22Rv1 (cell line): ENCODE results near the gene IKZF3.

Source experiments
- H3K27ac ChIP-seq: fragments of 450-650 bp; 2 replicates; pipeline ENCODE4 v1.5.1; 2017
- ZFX ChIP-seq: fragments of 450-650 bp; IDR thresholded peaks from 2 replicates; pipeline ENCODE4 v1.6.1; 2017; ENCODE audit warnings: antibody characterized with exemption, borderline replicate concordance
- TF ChIP-seq, protein P1 (sequence below): fragments of 450-650 bp; IDR thresholded peaks from 2 replicates; pipeline ENCODE4 v1.5.1; 2017; ENCODE audit warnings: mild to moderate bottlenecking

IKZF3 gene

DNA sequence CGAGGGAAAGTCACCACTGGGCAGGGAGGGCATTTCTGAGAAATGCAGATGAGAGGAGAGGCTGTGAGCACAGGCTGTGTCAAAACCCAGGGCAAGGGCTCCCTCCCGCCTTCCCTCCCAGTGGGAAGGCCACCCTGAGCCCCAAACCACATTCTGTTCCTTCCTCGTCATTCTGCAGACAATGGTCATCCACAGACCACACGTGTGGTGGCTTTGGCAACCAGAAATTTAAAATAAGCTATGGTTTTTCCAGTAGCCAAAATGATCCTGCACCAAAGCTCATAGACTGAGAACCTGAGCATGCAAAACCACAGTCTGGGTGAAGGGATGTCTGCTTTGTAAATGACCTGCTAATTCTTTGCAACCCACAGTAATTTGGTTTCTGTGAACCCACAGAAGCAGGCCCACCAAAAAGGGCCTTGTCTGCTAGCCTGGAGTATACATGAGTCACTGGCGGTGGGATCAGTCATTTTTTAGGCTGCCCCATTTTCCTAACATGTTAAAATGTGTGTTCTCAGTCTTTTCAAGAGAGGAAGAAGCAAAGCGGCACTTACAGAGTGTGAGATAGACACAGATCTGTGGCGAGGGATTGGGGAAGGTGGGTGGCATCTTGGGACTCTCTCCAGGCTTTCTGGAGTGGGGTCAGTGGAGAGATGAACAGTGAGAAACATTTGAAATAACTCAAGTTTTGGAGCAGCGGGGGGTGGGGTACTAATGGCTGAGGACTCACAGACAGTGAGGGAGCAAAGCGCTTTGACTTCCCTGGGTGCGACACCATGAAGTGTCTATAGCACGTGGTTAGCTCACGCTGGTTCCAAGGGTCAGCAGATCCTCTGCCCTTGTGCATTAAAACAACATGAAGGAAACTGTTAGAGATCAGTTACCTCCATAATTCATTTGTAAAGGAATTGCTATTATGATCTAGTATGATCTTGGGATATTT, 105.9 kb downstream of the IKZF3 start:
- no peak overlapping the region for H3K27ac ChIP-seq
- no peak for TF ChIP-seq ZFX
- TF ChIP-seq, protein P1, sequence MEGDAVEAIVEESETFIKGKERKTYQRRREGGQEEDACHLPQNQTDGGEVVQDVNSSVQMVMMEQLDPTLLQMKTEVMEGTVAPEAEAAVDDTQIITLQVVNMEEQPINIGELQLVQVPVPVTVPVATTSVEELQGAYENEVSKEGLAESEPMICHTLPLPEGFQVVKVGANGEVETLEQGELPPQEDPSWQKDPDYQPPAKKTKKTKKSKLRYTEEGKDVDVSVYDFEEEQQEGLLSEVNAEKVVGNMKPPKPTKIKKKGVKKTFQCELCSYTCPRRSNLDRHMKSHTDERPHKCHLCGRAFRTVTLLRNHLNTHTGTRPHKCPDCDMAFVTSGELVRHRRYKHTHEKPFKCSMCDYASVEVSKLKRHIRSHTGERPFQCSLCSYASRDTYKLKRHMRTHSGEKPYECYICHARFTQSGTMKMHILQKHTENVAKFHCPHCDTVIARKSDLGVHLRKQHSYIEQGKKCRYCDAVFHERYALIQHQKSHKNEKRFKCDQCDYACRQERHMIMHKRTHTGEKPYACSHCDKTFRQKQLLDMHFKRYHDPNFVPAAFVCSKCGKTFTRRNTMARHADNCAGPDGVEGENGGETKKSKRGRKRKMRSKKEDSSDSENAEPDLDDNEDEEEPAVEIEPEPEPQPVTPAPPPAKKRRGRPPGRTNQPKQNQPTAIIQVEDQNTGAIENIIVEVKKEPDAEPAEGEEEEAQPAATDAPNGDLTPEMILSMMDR: no peak

DNA sequence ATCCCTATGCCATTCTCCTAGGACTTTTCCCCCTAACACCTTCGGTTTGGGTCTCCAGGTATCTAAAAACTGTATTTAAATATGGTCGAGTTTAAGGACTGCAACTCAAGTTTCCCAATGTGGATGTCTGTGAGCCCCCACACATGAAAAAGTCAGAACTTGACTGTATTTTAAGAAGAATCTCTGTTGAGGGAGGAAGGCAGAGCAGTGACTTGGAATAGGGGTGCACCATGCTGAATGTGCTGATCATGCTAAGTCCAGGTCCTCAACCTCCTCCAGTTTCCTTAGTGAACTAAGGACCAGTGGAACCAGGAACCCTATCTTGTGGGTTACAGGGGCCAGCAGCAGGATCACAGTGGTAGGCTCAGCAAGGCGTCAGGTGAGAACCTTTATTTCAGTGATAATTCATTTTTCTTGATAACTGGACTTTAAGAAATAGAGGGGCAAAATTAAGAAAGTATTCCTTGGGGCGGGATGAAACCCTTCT, 106.9 kb downstream of the IKZF3 start:
- no peak overlapping the region for H3K27ac ChIP-seq
- TF ChIP-seq ZFX: no peak
- TF ChIP-seq, protein P1: no peak

DNA sequence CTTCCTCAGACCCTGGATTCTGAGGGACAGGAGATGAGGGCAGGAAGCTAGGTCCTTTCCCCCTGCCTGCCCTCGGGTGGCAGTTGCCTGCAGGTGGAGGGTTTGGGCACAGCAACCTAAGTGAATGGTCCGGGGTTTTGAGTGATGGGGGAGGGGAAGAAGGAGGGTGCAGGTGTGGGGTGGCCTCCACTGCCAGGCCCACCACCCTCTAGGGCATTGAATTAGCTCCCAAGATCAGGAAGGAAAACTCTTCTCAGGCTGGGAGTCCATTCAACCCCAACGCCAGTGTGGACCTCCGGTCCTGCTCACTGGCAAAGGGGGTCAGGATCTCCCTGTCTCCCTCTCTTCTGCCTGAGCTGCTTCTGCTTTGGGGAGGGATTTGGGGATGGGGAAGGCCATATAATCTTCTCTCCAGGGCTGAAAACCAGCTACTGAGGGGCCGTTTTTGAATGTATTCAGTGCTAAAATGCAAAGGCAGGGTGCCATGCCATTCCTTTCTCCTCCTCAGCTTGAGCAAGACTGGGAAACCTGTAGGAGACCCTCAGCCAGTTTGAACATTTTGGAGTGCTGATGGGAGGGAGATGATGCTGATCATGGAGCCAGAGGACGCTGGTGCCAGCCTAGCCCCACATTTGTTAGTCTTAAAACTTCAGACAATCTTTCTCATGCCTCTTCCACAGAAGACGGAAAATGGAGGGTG, 107.6 kb downstream of the IKZF3 start:
- H3K27ac ChIP-seq: no peak overlapping the region
- TF ChIP-seq, protein P1: no peak
- TF ChIP-seq ZFX: no peak

DNA sequence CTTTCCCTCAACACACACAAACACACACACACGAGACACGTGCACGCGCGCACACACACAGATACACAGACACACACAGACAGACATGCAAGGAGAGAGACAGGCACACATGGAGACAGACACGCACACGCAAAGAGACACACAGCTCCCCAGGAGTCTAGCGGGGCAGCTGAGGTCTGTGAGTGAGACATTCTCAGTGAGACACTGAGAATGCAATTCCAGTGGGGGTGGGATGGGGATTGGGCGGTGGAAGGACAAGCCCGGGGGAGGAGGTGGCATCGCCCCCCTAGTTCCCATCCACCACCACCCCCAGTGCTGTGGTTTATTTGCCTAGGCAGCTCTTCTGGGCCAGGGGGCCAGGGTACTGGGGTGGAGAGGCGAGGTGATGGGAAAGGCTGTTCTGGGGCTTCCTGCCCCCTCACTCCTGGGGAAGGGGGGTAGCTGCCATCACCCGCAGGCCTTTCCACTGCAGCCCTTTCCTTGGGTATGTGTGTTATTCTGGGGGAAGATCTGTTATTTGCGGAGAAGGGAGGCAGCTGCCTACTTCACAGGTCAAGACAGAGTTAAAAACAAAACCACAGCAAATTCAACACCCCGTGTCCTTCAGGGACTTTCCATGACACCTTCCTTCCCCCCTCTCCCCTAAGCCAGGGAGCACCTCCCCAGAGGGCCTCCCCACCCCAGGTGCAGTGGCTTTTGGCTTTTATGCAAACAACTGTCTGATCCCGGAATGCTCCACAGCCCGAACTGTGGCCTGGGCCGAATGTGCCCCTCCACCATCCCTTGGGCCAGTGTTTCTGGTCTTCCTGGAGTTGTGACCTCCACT, 108.3 kb downstream of the IKZF3 start:
- no peak for TF ChIP-seq ZFX
- TF ChIP-seq, protein P1: no peak
- H3K27ac ChIP-seq: no peak overlapping the region; the same call in 1 of the 2 replicates

DNA sequence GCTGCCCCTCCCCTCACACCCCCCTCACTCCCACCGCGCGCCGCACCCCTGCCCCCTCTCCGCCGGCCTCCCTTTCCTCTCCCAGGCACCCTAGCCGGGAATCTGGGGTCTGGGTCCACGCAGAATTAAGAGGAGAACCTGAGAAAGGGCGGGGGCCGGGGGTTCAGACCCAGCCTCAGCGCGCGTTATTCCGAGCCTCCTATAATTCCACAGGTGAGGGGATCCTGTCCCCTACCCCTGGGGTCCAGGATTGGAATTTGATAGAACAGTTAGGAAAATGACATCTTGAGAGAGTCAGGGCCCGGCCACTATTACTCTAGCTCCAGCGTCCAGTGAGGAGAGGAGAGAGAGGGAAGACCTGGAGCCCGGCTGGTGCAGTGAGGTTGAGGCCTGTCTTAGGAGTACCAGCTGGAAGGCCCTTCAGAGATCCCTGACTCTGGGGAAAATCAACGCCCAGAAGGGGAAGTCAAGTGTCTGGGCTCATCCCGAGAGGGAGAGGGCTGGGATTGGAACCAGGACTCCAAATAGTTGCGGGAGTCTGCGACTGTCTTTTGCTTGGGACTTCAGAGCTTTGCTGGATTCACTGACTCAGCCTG, 109.1 kb downstream of the IKZF3 start:
- TF ChIP-seq, protein P1: no peak
- TF ChIP-seq ZFX: no peak
- H3K27ac ChIP-seq: peak overlapping the region; percentile 72

DNA sequence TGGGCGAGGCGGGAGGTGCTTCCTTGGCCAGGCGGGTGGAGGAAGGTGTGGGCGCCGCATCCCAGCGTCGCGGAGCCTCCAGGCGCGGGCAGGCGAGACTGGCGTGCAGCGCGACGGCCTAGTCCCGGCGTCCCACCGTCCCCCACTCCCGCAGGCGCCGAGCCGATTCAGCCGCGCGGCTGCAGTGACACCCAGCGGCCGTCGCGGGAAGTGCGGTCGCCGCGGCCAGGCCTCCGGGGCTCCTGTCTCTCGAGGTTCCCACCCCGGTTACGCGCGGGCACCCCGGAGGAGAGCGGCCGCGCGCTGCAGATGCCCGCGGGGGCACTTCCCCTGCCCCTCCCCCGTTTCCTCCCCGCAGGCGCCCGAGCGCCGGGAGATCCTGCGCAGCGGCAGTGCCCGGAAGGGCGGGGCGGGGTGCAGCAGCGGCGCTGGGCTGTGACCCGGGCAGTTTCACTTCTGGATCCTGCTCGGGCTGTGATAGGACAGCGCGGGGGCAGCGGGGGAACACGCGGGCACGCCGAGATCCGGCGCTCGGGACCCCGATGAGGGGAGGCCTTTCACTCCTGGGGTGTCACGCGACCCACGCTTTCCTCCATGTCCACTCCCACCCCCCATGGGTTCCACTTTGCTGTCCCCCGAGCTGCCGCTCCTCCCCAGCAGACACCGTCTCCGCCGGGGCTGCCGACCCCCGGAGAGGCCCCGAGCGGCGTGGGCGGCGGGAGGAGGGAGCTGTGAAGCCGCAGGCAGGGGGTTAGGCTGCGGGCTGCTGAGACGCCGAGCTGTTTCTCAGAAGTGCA, 109.8 kb downstream of the IKZF3 start:
- H3K27ac ChIP-seq: peak overlapping the region; percentile 72
- TF ChIP-seq, protein P1: peak; percentile 97
- no peak for TF ChIP-seq ZFX
